Measurements from ENCODE around the gene JDP2. TPM values are rescaled to one million over a fixed set of nuclear protein-coding genes. Genes with fewer than 3 reads are reported as not detected.

Gene JDP2
- total RNA-seq, 1 experiment from 2014 or later, result 23.3 TPM

DNA sequence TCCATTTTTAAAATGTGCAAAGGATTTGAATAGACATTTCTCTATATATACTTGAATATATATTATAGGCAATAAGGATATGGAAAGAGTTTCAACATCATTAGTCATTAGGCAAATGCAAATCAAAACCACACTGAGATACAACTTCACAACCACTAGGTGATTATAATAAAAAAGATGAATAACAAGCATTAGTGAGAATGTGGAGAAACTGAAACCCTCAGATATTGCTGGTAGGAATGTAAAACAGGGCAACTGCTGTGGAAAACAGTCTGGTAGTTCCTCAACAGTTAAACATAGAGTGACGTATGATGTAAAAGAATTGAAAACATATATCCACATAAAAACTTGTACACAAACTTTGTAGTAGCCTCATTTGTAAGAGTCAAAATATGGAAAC is 82.7 kb downstream of the JDP2 start (continued):
- TF ChIP-seq, protein P1, sequence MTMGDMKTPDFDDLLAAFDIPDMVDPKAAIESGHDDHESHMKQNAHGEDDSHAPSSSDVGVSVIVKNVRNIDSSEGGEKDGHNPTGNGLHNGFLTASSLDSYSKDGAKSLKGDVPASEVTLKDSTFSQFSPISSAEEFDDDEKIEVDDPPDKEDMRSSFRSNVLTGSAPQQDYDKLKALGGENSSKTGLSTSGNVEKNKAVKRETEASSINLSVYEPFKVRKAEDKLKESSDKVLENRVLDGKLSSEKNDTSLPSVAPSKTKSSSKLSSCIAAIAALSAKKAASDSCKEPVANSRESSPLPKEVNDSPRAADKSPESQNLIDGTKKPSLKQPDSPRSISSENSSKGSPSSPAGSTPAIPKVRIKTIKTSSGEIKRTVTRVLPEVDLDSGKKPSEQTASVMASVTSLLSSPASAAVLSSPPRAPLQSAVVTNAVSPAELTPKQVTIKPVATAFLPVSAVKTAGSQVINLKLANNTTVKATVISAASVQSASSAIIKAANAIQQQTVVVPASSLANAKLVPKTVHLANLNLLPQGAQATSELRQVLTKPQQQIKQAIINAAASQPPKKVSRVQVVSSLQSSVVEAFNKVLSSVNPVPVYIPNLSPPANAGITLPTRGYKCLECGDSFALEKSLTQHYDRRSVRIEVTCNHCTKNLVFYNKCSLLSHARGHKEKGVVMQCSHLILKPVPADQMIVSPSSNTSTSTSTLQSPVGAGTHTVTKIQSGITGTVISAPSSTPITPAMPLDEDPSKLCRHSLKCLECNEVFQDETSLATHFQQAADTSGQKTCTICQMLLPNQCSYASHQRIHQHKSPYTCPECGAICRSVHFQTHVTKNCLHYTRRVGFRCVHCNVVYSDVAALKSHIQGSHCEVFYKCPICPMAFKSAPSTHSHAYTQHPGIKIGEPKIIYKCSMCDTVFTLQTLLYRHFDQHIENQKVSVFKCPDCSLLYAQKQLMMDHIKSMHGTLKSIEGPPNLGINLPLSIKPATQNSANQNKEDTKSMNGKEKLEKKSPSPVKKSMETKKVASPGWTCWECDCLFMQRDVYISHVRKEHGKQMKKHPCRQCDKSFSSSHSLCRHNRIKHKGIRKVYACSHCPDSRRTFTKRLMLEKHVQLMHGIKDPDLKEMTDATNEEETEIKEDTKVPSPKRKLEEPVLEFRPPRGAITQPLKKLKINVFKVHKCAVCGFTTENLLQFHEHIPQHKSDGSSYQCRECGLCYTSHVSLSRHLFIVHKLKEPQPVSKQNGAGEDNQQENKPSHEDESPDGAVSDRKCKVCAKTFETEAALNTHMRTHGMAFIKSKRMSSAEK (CRISPR knock-in tag; IDR thresholded peaks at IDR 0.05; ENCODE audit: borderline replicate concordance), result no peak

DNA sequence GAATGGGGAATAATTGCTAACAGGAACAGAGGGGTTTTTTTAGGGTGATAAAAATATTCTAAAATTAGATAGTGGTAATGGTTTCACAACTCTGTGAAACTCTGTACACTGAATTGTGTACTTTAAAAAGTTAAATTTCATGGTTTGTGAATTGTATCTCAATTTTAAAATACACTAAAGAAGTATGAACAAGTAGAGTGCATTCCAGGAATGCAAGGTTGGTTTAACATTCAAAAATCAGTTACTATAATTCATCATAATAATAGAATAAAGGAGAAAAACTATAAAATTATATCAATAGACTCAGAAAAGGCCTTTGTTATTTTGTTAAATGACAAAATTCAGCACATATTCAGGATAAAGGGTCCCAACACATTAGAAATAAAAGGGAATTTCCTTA is 83.4 kb downstream of the JDP2 start:
- H3K36me3 Mint-ChIP-seq, result no peaks in the 10 kb centered on the region
- H3K4me1 Mint-ChIP-seq, result peaks cover 7% of the 10 kb centered on the region
- ATAC-seq, result no peak
- peaks cover 24% of the 10 kb centered on the region for H3K9me3 Mint-ChIP-seq
- no peak for DNase-seq (ENCODE audit: low spot score)
- no peak for TF ChIP-seq NFE2L1 (CRISPR knock-in tag; IDR thresholded peaks at IDR 0.05)
- TF ChIP-seq, protein P2, sequence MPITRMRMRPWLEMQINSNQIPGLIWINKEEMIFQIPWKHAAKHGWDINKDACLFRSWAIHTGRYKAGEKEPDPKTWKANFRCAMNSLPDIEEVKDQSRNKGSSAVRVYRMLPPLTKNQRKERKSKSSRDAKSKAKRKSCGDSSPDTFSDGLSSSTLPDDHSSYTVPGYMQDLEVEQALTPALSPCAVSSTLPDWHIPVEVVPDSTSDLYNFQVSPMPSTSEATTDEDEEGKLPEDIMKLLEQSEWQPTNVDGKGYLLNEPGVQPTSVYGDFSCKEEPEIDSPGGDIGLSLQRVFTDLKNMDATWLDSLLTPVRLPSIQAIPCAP (CRISPR knock-in tag; IDR thresholded peaks at IDR 0.05), result no peak
- TF ChIP-seq CREM (CRISPR knock-in tag; IDR thresholded peaks at IDR 0.05), result no peak
- TF ChIP-seq ZNF671 (CRISPR knock-in tag; IDR thresholded peaks at IDR 0.05), result no peak
- TF ChIP-seq, protein P3, sequence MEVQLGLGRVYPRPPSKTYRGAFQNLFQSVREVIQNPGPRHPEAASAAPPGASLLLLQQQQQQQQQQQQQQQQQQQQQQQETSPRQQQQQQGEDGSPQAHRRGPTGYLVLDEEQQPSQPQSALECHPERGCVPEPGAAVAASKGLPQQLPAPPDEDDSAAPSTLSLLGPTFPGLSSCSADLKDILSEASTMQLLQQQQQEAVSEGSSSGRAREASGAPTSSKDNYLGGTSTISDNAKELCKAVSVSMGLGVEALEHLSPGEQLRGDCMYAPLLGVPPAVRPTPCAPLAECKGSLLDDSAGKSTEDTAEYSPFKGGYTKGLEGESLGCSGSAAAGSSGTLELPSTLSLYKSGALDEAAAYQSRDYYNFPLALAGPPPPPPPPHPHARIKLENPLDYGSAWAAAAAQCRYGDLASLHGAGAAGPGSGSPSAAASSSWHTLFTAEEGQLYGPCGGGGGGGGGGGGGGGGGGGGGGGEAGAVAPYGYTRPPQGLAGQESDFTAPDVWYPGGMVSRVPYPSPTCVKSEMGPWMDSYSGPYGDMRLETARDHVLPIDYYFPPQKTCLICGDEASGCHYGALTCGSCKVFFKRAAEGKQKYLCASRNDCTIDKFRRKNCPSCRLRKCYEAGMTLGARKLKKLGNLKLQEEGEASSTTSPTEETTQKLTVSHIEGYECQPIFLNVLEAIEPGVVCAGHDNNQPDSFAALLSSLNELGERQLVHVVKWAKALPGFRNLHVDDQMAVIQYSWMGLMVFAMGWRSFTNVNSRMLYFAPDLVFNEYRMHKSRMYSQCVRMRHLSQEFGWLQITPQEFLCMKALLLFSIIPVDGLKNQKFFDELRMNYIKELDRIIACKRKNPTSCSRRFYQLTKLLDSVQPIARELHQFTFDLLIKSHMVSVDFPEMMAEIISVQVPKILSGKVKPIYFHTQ (CRISPR knock-in tag; IDR thresholded peaks at IDR 0.05), result no peak
- no peak for TF ChIP-seq HMGA2 (CRISPR knock-in tag; IDR thresholded peaks at IDR 0.05)
- no peak for TF ChIP-seq JUN (CRISPR knock-in tag; IDR thresholded peaks at IDR 0.05)
- TF ChIP-seq MXD4 (CRISPR knock-in tag; IDR thresholded peaks at IDR 0.05; ENCODE audit: borderline replicate concordance), result no peak
- TF ChIP-seq, protein P4, sequence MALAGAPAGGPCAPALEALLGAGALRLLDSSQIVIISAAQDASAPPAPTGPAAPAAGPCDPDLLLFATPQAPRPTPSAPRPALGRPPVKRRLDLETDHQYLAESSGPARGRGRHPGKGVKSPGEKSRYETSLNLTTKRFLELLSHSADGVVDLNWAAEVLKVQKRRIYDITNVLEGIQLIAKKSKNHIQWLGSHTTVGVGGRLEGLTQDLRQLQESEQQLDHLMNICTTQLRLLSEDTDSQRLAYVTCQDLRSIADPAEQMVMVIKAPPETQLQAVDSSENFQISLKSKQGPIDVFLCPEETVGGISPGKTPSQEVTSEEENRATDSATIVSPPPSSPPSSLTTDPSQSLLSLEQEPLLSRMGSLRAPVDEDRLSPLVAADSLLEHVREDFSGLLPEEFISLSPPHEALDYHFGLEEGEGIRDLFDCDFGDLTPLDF (CRISPR knock-in tag; IDR thresholded peaks at IDR 0.05), result no peak
- no peak for TF ChIP-seq ELF4 (CRISPR knock-in tag; IDR thresholded peaks at IDR 0.05; ENCODE audit: low read depth)
- TF ChIP-seq, protein P5, sequence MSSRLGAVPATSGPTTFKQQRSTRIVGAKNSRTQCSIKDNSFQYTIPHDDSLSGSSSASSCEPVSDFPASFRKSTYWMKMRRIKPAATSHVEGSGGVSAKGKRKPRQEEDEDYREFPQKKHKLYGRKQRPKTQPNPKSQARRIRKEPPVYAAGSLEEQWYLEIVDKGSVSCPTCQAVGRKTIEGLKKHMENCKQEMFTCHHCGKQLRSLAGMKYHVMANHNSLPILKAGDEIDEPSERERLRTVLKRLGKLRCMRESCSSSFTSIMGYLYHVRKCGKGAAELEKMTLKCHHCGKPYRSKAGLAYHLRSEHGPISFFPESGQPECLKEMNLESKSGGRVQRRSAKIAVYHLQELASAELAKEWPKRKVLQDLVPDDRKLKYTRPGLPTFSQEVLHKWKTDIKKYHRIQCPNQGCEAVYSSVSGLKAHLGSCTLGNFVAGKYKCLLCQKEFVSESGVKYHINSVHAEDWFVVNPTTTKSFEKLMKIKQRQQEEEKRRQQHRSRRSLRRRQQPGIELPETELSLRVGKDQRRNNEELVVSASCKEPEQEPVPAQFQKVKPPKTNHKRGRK (CRISPR knock-in tag; IDR thresholded peaks at IDR 0.05; ENCODE audit: borderline replicate concordance), result no peak
- TF ChIP-seq KAT7 (CRISPR knock-in tag; IDR thresholded peaks at IDR 0.05; ENCODE audit: borderline replicate concordance), result no peak
- no peak for TF ChIP-seq ZNF317 (CRISPR knock-in tag; IDR thresholded peaks at IDR 0.05; ENCODE audit: borderline replicate concordance, low read depth)
- TF ChIP-seq, protein P6, sequence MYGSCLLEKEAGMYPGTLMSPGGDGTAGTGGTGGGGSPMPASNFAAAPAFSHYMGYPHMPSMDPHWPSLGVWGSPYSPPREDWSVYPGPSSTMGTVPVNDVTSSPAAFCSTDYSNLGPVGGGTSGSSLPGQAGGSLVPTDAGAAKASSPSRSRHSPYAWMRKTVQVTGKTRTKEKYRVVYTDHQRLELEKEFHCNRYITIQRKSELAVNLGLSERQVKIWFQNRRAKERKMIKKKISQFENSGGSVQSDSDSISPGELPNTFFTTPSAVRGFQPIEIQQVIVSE (CRISPR knock-in tag; IDR thresholded peaks at IDR 0.05; ENCODE audit: borderline replicate concordance), result no peak
- TF ChIP-seq CBFB (CRISPR knock-in tag; IDR thresholded peaks at IDR 0.05; ENCODE audit: low read depth), result no peak
- TF ChIP-seq IRF2 (CRISPR knock-in tag; IDR thresholded peaks at IDR 0.05; ENCODE audit: borderline replicate concordance, low read depth), result no peak
- ChIA-PET POLR2A (no interaction called here), CTCF (interaction anchor here (0.6 to 2.5 kb wide), 3 partner anchors 11 to 81 kb away, joined by 3 to 11 read pairs (median 4); no protein-coding TSS in a partner anchor)
- H3K27me3 Mint-ChIP-seq (ENCODE audit: low read depth), result no peaks in the 10 kb centered on the region; the same call in 1 of the 2 replicates
- H3K4me3 Mint-ChIP-seq, result no peak overlapping the region
- no peak overlapping the region for H3K27ac Mint-ChIP-seq
